HepG2 (cell line): ENCODE data around the gene TIRAP. TPM values are rescaled to one million over a fixed set of nuclear protein-coding genes. Genes with fewer than 3 reads are reported as not detected.
A peak's percentile ranks its signal among the peaks of the same experiment; 100 is the strongest.

ENCODE experiments used
- HDAC1 ChIP-seq: sonication (generic); formaldehyde crosslinking; IDR thresholded peaks from 2 replicates; pipeline ENCODE4 v1.5.1; 2020; ENCODE audit warnings: mild to moderate bottlenecking, missing genetic modification reagents
- HOXA3 ChIP-seq: sonication (generic); formaldehyde crosslinking; IDR thresholded peaks from 2 replicates; pipeline ENCODE4 v1.5.0; 2020; ENCODE audit warnings: missing genetic modification reagents
- MTA3 ChIP-seq: sonication (generic); formaldehyde crosslinking; IDR thresholded peaks from 2 replicates; pipeline ENCODE4 v1.4.0; 2020; ENCODE audit warnings: missing genetic modification reagents
- PHF8 ChIP-seq: sonication (generic); formaldehyde crosslinking; IDR thresholded peaks from 2 replicates; pipeline ENCODE4 v1.5.0; 2020; ENCODE audit warnings: missing genetic modification reagents
- PPARG ChIP-seq: conservative IDR thresholded peaks from 2 replicates; pipeline ENCODE4 v1.6.1; 2016; ENCODE audit warnings: missing biosample characterization, missing genetic modification reagents
- SIX1 ChIP-seq: sonication (generic); formaldehyde crosslinking; IDR thresholded peaks from 2 replicates; pipeline ENCODE4 v1.4.0; 2020; ENCODE audit warnings: missing genetic modification reagents, borderline replicate concordance
- TAF1 ChIP-seq: sonication (generic); formaldehyde crosslinking; IDR thresholded peaks from 2 replicates; pipeline ENCODE4 v1.4.0; 2020; ENCODE audit warnings: missing genetic modification reagents
- TBL1XR1 ChIP-seq: fragments of 150-350 bp; IDR thresholded peaks from 2 replicates; pipeline ENCODE4 v1.6.1; 2014; ENCODE audit warnings: borderline replicate concordance, low read length; ENCODE audit not compliant: partially characterized antibody
- ZBTB8A ChIP-seq: sonication (generic); formaldehyde crosslinking; IDR thresholded peaks from 2 replicates; pipeline ENCODE4 v1.4.0; 2020; ENCODE audit warnings: mild to moderate bottlenecking, low read depth, missing genetic modification reagents, borderline replicate concordance
- polyA plus RNA-seq, 8 experiments: library from polyadenylated mRNA; depleted of rRNA in 3 of 8; stranded (reverse) in 7 of 8; unstranded in 1 of 8; fragments of >200 nt; fragmentation: Illumina TruSeq in 4 of 8; extraction: Trizol in 4 of 8; gene quantifications; 2 replicates each; pipeline versions ENCODE4 v1.2.1 to v1.2.3, GENCODE V29; 2011 to 2016; ENCODE audit warnings: low read depth in 4 of 8, missing spikeins in 1 of 8, mixed read lengths in 1 of 8; ENCODE audit not compliant: insufficient read depth in 1 of 8
- total RNA-seq, 5 experiments: library from RNA; depleted of rRNA; stranded (reverse); fragments of >200 nt; fragmentation: Illumina TruSeq; extraction: Trizol; gene quantifications; 2 replicates each; pipeline ENCODE4 v1.2.3, GENCODE V29; 2016; ENCODE audit warnings: low read depth in 1 of 5
- TF ChIP-seq, protein P1 (sequence below): sonication (generic); formaldehyde crosslinking; IDR thresholded peaks from 2 replicates; pipeline ENCODE4 v1.5.1; 2020; ENCODE audit warnings: mild to moderate bottlenecking, moderate library complexity, missing genetic modification reagents
- TF ChIP-seq, protein P2 (sequence below): sonication (generic); formaldehyde crosslinking; IDR thresholded peaks from 2 replicates; pipeline ENCODE4 v1.4.0; 2020; ENCODE audit warnings: mild to moderate bottlenecking, missing genetic modification reagents
- TF ChIP-seq, protein P3 (sequence below): sonication (generic); formaldehyde crosslinking; IDR thresholded peaks from 2 replicates; pipeline ENCODE4 v1.5.0; 2020; ENCODE audit warnings: missing genetic modification reagents
- TF ChIP-seq, protein P4 (sequence below): sonication (generic); formaldehyde crosslinking; IDR thresholded peaks from 2 replicates; pipeline ENCODE4 v1.4.0; 2020; ENCODE audit warnings: missing genetic modification reagents
- TF ChIP-seq, protein P5 (sequence below): sonication (generic); formaldehyde crosslinking; IDR thresholded peaks from 2 replicates; pipeline ENCODE4 v1.4.0; 2020; ENCODE audit warnings: missing genetic modification reagents
- TF ChIP-seq, protein P6 (sequence below): sonication (generic); formaldehyde crosslinking; IDR thresholded peaks from 2 replicates; pipeline ENCODE4 v1.9.0; 2021; ENCODE audit warnings: missing genetic modification reagents, mild to moderate bottlenecking, borderline replicate concordance
- TF ChIP-seq, protein P7 (sequence below): sonication (generic); formaldehyde crosslinking; IDR thresholded peaks from 2 replicates; pipeline ENCODE4 v1.4.0; 2020; ENCODE audit warnings: missing genetic modification reagents
- TF ChIP-seq, protein P8 (sequence below), 2 experiments: fragments of 450-650 bp in 1 of 2; sonication (generic) in 1 of 2; formaldehyde crosslinking; IDR thresholded peaks; 2 replicates each; pipeline versions ENCODE4 v1.5.0 to v1.8.0; 2020 to 2022; ENCODE audit warnings: mild to moderate bottlenecking in 1 of 2, missing genetic modification reagents in 1 of 2

The TIRAP gene
- total and polyA plus RNA-seq, 2 of the 13 experiments (the other 11 are each of a cell fraction or from before 2014, with no cell fraction given) = 5.4 to 5.7 TPM

DNA sequence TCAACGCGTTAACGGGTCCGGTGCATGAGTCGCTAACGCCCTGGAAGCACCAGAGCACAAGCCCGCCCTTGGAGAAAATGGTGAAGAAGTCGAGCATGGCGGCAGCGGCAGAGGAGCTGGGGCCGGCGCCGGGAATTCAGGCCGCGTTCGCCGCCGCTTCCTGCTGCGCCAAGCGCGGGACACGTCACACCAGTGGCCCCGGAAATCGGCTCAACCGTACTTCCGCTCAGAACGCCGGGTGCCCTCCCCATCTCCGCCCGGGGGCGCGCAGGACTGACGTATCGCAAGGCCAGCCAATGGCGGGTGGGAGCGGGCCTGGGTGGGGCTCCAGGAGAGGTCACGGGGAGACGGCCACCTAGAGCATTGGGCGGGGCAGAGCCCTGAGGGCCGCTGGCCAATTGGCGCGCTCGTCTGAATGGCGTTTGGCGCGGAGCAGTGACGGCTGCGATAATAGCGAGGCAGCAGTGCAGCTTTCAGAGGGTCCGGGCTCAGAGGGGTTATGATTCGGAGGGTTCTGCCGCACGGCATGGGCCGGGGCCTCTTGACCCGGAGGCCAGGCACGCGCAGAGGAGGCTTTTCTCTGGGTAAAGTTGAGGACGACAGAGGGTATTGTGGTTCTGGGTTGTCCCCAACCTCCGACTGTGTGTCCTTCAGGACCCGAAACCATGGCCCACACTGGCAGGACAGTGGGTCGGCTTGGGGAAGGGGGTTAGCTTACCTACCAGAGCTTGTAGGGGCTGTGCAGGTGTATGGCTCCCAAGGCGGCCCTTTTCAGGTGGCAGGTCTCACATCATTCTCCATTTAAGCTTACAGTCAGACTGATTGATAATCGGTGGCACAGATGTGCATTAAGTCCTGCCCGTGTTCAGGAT lies 13.9 kb upstream of the TIRAP start, which contains the start of the genes FOXRED1 and SRPRA (continued):
- TF ChIP-seq, protein P1, sequence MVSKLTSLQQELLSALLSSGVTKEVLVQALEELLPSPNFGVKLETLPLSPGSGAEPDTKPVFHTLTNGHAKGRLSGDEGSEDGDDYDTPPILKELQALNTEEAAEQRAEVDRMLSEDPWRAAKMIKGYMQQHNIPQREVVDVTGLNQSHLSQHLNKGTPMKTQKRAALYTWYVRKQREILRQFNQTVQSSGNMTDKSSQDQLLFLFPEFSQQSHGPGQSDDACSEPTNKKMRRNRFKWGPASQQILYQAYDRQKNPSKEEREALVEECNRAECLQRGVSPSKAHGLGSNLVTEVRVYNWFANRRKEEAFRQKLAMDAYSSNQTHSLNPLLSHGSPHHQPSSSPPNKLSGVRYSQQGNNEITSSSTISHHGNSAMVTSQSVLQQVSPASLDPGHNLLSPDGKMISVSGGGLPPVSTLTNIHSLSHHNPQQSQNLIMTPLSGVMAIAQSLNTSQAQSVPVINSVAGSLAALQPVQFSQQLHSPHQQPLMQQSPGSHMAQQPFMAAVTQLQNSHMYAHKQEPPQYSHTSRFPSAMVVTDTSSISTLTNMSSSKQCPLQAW (CRISPR knock-in tag) = peak; percentile 82
- TF ChIP-seq PPARG (CRISPR knock-in tag) = peak; percentile 29
- TF ChIP-seq, protein P2, sequence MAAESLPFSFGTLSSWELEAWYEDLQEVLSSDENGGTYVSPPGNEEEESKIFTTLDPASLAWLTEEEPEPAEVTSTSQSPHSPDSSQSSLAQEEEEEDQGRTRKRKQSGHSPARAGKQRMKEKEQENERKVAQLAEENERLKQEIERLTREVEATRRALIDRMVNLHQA (CRISPR knock-in tag) = no peak
- TF ChIP-seq TAF1 (CRISPR knock-in tag) = peak; percentile 80
- TF ChIP-seq HOXA3 (CRISPR knock-in tag) = peak; percentile 99
- no peak for TF ChIP-seq MTA3
- TF ChIP-seq ZBTB8A (CRISPR knock-in tag) = no peak
- TF ChIP-seq, protein P3, sequence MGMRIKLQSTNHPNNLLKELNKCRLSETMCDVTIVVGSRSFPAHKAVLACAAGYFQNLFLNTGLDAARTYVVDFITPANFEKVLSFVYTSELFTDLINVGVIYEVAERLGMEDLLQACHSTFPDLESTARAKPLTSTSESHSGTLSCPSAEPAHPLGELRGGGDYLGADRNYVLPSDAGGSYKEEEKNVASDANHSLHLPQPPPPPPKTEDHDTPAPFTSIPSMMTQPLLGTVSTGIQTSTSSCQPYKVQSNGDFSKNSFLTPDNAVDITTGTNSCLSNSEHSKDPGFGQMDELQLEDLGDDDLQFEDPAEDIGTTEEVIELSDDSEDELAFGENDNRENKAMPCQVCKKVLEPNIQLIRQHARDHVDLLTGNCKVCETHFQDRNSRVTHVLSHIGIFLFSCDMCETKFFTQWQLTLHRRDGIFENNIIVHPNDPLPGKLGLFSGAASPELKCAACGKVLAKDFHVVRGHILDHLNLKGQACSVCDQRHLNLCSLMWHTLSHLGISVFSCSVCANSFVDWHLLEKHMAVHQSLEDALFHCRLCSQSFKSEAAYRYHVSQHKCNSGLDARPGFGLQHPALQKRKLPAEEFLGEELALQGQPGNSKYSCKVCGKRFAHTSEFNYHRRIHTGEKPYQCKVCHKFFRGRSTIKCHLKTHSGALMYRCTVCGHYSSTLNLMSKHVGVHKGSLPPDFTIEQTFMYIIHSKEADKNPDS (CRISPR knock-in tag) = no peak
- TF ChIP-seq HDAC1 (CRISPR knock-in tag) = peak; percentile 99
- TF ChIP-seq, protein P4, sequence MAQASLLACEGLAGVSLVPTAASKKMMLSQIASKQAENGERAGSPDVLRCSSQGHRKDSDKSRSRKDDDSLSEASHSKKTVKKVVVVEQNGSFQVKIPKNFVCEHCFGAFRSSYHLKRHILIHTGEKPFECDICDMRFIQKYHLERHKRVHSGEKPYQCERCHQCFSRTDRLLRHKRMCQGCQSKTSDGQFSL (CRISPR knock-in tag) = peak; percentile 88
- no peak for TF ChIP-seq TBL1XR1
- TF ChIP-seq PHF8 (CRISPR knock-in tag) = peak; percentile 95
- TF ChIP-seq, protein P5, sequence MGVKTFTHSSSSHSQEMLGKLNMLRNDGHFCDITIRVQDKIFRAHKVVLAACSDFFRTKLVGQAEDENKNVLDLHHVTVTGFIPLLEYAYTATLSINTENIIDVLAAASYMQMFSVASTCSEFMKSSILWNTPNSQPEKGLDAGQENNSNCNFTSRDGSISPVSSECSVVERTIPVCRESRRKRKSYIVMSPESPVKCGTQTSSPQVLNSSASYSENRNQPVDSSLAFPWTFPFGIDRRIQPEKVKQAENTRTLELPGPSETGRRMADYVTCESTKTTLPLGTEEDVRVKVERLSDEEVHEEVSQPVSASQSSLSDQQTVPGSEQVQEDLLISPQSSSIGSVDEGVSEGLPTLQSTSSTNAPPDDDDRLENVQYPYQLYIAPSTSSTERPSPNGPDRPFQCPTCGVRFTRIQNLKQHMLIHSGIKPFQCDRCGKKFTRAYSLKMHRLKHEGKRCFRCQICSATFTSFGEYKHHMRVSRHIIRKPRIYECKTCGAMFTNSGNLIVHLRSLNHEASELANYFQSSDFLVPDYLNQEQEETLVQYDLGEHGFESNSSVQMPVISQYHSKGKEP (CRISPR knock-in tag) = no peak; the same call in 1 of the 2 replicates
- no peak for TF ChIP-seq SIX1
- TF ChIP-seq, protein P6, sequence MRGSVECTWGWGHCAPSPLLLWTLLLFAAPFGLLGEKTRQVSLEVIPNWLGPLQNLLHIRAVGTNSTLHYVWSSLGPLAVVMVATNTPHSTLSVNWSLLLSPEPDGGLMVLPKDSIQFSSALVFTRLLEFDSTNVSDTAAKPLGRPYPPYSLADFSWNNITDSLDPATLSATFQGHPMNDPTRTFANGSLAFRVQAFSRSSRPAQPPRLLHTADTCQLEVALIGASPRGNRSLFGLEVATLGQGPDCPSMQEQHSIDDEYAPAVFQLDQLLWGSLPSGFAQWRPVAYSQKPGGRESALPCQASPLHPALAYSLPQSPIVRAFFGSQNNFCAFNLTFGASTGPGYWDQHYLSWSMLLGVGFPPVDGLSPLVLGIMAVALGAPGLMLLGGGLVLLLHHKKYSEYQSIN (CRISPR knock-in tag) = no peak
- TF ChIP-seq, protein P7, sequence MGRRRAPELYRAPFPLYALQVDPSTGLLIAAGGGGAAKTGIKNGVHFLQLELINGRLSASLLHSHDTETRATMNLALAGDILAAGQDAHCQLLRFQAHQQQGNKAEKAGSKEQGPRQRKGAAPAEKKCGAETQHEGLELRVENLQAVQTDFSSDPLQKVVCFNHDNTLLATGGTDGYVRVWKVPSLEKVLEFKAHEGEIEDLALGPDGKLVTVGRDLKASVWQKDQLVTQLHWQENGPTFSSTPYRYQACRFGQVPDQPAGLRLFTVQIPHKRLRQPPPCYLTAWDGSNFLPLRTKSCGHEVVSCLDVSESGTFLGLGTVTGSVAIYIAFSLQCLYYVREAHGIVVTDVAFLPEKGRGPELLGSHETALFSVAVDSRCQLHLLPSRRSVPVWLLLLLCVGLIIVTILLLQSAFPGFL (CRISPR knock-in tag) = no peak
- TF ChIP-seq, protein P8, sequence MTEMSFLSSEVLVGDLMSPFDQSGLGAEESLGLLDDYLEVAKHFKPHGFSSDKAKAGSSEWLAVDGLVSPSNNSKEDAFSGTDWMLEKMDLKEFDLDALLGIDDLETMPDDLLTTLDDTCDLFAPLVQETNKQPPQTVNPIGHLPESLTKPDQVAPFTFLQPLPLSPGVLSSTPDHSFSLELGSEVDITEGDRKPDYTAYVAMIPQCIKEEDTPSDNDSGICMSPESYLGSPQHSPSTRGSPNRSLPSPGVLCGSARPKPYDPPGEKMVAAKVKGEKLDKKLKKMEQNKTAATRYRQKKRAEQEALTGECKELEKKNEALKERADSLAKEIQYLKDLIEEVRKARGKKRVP (CRISPR knock-in tag; IDR thresholded peaks at IDR 0.05) = peak in 1 of 2 experiments; percentile 57; a peak in 1 of 4 replicates
